Mammary epithelial cell (primary cell): Measurements from ENCODE around the gene YES1.

ENCODE experiments used
- CTCF ChIP-seq, 2 donors: IDR thresholded peaks in 1 of 2; conservative IDR thresholded peaks in 1 of 2; 2 replicates each; pipeline ENCODE4 v1.5.1; 2011 to 2012; ENCODE audit warnings: inconsistent platforms in 2 of 2, low read length in 2 of 2, mild to moderate bottlenecking in 2 of 2, control low read depth in 1 of 2, low read depth in 1 of 2; ENCODE audit not compliant: insufficient read depth in 1 of 2; ENCODE audit errors: extremely low read depth in 1 of 2
- EZH2 ChIP-seq: IDR thresholded peaks from 2 replicates; pipeline ENCODE4 v1.6.1; 2012; ENCODE audit warnings: low read length, inconsistent platforms, borderline replicate concordance

DNA sequence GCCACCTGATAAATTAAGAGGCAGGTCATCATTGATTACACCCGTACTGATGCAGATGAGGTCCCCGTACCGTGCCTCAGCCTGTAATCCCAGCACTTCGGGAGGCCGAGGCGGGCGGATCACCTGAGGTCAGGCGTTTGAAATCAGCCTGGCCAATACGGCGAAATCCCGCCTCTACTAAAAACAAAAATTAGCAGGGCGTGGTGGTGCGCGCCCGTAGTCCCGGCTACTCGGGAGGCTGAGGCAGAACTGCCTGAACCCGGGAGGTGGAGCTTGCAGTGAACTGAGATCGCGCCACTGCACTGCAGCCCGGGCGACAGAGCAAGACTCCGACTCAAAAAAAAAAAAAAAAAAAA, 98.9 kb downstream of the YES1 start:
- TF ChIP-seq CTCF (conservative IDR thresholded peaks at IDR 0.05 in 1 of 2, IDR thresholded peaks at IDR 0.05 in 1 of 2; ENCODE audit: extremely low read depth in 1 of 2, insufficient read depth in 1 of 2, low read depth in 1 of 2, low read length in 2 of 2) (no peak), EZH2 (no peak)
